Lung (tissue), 12 donors: ENCODE measurements around the gene TBC1D13. TPM values are rescaled to one million over a fixed set of nuclear protein-coding genes. Genes with fewer than 3 reads are reported as not detected.

ENCODE experiments used
- ATAC-seq: fragments of 200-7000 bp; cut with Tn5 transposase; one replicate; pipeline ENCODE4 v1.9.1; 2020; ENCODE audit warnings: moderate number of reproducible peaks; ENCODE audit not compliant: insufficient read depth, low FRiP score
- DNase-seq, 3 donors: peaks; one replicate each; pipeline ENCODE4 v3.0.0-alpha.2; 2013 to 2017
- H3K27ac ChIP-seq, 2 donors: one replicate each; pipeline ENCODE4 v1.5.1; 2013; ENCODE audit warnings: mild to moderate bottlenecking in 2 of 2, moderate library complexity in 2 of 2, control low read depth in 1 of 2, inconsistent platforms in 1 of 2, low read depth in 1 of 2, low read length in 1 of 2
- H3K27me3 ChIP-seq, 3 donors: one replicate each; pipeline ENCODE4 v1.5.1; 2013; ENCODE audit warnings: low read length in 2 of 3; ENCODE audit not compliant: control insufficient read depth in 3 of 3, insufficient read depth in 3 of 3
- H3K36me3 ChIP-seq, 4 donors: one replicate each; pipeline ENCODE4 v1.5.1; 2013; ENCODE audit warnings: low read length in 4 of 4, mild to moderate bottlenecking in 1 of 4, moderate library complexity in 1 of 4; ENCODE audit not compliant: control insufficient read depth in 4 of 4, insufficient read depth in 4 of 4
- H3K4me1 ChIP-seq, 5 donors: one replicate each; pipeline ENCODE4 v1.5.1; 2013; ENCODE audit warnings: low read length in 5 of 5, mild to moderate bottlenecking in 2 of 5, moderate library complexity in 1 of 5; ENCODE audit not compliant: control insufficient read depth in 5 of 5, insufficient read depth in 5 of 5
- H3K4me3 ChIP-seq: one replicate; pipeline ENCODE4 v1.5.1; 2013; ENCODE audit warnings: mild to moderate bottlenecking, control low read depth, moderate library complexity
- H3K9ac ChIP-seq, 2 donors: one replicate each; pipeline ENCODE4 v1.5.1; 2013; ENCODE audit warnings: low read length in 2 of 2, control low read depth in 1 of 2; ENCODE audit not compliant: insufficient read depth in 1 of 2
- H3K9me3 ChIP-seq, 4 donors: one replicate each; pipeline ENCODE4 v1.5.1; 2013; ENCODE audit warnings: low read length in 3 of 4, mild to moderate bottlenecking in 1 of 4, moderate library complexity in 1 of 4; ENCODE audit not compliant: control insufficient read depth in 4 of 4, insufficient read depth in 3 of 4
- WGBS, 2 donors: extraction: QIAGEN DNeasy Blood & Tissue Kit; methylation state at CpG; one replicate each; pipeline ENCODE4 v1.1.7; 2013; 5-methylcytosine and 5-hydroxymethylcytosine counted together
- polyA plus RNA-seq, 2 donors: library from polyadenylated mRNA; stranded (reverse); fragments of 200-250 nt; gene quantifications; one replicate each; pipeline ENCODE4 v1.2.1, GENCODE V29; 2013
- total RNA-seq, 2 donors: library from RNA; depleted of rRNA in 1 of 2; stranded (reverse); fragments of >200 nt in 1 of 2; gene quantifications; one replicate each; pipeline ENCODE4 v1.2.1, GENCODE V29; 2014 to 2021
- TF ChIP-seq, protein P1 (sequence below): IDR thresholded peaks from 2 replicates; pipeline ENCODE4 v1.5.1; 2012; ENCODE audit warnings: mild to moderate bottlenecking; ENCODE audit errors: control extremely low read depth, extremely low read depth
- donor health status: control.
- donor health status: control.
- donor health status: Bipolar disorder and iron deficiency.
- donor health status: healthy.
- donor health status: DM: yes; HTN: yes; CAD: no.

Gene TBC1D13
- total and polyA plus RNA-seq, 4 donors = 9.7 to 27.7 (median 14.1) TPM

DNA sequence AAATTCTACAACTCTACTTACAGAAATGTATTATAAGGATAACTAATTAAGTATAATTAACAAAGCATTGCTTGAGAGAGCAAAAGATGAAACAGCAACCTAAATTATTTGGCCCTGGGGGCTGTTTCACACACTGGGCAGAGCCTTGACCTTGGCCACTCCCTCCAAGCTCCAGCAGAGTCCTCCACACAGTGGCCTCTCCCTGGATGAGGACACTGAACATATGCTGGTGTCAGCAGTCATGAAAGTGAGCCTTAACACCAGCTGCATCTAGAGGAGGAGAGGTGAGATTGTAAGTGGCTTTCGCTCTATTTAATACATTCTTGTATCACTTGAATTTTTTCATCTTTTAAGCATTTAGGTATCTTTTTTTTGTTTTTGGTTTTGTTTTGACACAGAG, 39.8 kb upstream of the TBC1D13 start:
- no peaks in the 10 kb centered on the region for H3K9me3 ChIP-seq
- DNase-seq (no peak), ATAC-seq (no peak)
- no peaks in the 10 kb centered on the region for H3K4me1 ChIP-seq
- H3K27ac ChIP-seq = no peak overlapping the region
- H3K36me3 ChIP-seq = peaks cover 1 to 22% (median 15%) of the 10 kb centered on the region in 4 donors
- H3K27me3 ChIP-seq = no peaks in the 10 kb centered on the region
- WGBS, 2 donors = 95 to 96% methylated on average over 1 of the region's 1 CpG
- no peak overlapping the region for H3K4me3 ChIP-seq
- TF ChIP-seq, protein P1, sequence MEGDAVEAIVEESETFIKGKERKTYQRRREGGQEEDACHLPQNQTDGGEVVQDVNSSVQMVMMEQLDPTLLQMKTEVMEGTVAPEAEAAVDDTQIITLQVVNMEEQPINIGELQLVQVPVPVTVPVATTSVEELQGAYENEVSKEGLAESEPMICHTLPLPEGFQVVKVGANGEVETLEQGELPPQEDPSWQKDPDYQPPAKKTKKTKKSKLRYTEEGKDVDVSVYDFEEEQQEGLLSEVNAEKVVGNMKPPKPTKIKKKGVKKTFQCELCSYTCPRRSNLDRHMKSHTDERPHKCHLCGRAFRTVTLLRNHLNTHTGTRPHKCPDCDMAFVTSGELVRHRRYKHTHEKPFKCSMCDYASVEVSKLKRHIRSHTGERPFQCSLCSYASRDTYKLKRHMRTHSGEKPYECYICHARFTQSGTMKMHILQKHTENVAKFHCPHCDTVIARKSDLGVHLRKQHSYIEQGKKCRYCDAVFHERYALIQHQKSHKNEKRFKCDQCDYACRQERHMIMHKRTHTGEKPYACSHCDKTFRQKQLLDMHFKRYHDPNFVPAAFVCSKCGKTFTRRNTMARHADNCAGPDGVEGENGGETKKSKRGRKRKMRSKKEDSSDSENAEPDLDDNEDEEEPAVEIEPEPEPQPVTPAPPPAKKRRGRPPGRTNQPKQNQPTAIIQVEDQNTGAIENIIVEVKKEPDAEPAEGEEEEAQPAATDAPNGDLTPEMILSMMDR = no peak
- H3K9ac ChIP-seq = no peak overlapping the region

DNA sequence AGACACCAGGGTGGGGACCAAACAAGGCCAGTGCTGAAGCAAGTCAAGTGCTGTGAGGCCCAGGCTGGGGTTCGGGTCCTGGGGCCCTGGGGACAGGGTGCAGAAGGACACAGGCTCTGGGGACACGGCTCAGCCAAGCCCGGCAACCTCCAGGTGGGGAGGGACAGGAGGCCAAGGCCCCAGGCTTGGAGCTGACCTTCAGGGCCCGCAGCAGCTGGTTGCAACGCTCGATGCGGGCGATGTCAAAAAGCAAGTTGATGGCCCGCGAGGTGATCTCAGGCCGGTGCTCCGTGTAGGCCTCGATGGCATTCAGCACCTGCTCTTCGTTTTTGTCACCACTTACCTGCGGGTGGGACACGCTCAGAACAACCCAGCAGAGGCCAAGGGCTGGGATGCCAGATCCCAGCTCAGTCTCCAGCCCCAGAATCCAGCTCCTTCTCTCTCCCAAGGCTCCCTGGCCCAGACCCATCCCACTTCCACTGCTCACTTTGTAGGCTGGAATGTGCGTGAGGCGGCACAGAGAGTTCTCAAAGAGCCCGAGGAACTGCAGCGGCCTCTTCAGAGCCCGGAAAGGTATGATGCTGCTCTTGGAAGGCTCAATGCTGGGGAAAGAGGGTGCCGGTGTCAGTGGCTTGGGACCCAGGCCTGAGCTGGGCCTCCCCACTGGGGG, 36.0 kb upstream of the TBC1D13 start:
- ATAC-seq (no peak), DNase-seq (no peak)
- Histone ChIP-seq H3K4me3 (no peak overlapping the region), H3K4me1 (no peaks in the 10 kb centered on the region), H3K27ac (no peak overlapping the region), H3K27me3 (no peaks in the 10 kb centered on the region), H3K9ac (no peak overlapping the region), H3K9me3 (no peaks in the 10 kb centered on the region), H3K36me3 (peaks cover 4 to 36% (median 15%) of the 10 kb centered on the region in 4 donors)
- WGBS, 2 donors = 94 to 95% methylated on average over 22 of the region's 22 CpGs
- TF ChIP-seq, protein P1 = no peak

DNA sequence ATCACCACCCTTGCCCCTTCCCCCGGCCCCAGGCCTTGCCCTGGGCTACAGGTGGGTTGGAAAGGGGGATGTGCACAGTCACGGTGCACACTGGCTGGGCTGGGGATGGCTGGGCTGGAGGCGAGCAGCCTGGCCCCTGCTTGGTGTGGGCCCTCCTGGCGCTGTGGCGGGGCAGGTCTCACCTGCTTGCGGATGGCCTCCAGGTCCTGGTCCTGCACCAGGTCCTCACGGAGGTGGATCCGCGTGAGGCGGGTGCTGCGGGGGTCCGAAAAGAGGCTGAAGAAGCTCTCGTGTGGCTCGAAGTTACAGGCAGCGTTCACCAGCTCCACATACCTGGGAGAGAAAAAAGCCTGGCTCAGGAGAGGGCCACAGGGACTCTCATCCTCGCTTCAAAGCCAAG, 33.4 kb upstream of the TBC1D13 start:
- no peaks in the 10 kb centered on the region for H3K27me3 ChIP-seq
- no peaks in the 10 kb centered on the region for H3K4me1 ChIP-seq
- no peak overlapping the region for H3K27ac ChIP-seq
- no peak for ATAC-seq
- no peaks in the 10 kb centered on the region for H3K9me3 ChIP-seq
- no peak overlapping the region for H3K9ac ChIP-seq
- DNase-seq = no peak
- TF ChIP-seq, protein P1 = no peak
- WGBS, 2 donors = 95 to 96% methylated on average over 16 of the region's 16 CpGs
- H3K36me3 ChIP-seq = peaks cover 4 to 36% (median 15%) of the 10 kb centered on the region in 4 donors
- no peak overlapping the region for H3K4me3 ChIP-seq

DNA sequence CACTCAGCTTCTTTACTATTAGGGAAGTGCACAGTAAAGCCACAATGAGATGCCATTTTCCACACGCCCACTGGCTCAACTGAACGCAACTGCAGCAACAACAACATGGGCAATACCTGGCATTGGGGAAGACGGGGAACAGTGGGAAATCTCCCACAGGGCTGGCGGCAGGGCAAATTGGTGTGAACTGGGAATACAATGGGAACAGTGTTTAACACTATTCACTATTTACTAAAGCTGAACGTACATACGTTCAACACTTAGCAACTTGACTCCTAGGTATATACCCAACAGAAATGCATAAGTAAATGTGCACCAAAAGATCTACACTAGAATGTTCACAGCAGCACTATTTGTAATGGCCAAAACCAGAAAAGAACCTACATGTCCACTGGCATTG, 29.5 kb upstream of the TBC1D13 start:
- Histone ChIP-seq H3K9ac (no peak overlapping the region), H3K4me1 (no peaks in the 10 kb centered on the region), H3K27me3 (no peaks in the 10 kb centered on the region), H3K36me3 (peaks cover 4 to 15% (median 7%) of the 10 kb centered on the region in 4 donors), H3K4me3 (no peak overlapping the region), H3K9me3 (no peaks in the 10 kb centered on the region), H3K27ac (no peak overlapping the region)
- DNase-seq (no peak), ATAC-seq (no peak)
- TF ChIP-seq, protein P1 = no peak
- 82 to 94% methylated on average over 6 of the region's 6 CpGs for WGBS, 2 donors
